NCI-H526 treated with DMSO at 0.1 percent for 48 hours (cell line): Measurements from ENCODE around the gene METTL8.
"Not testable (repeated sequence)": the region's sequence is repeated elsewhere in the genome, so short reads cannot be mapped to it uniquely, and the experiment has no call there.

Experiments used
- DNase-seq: peaks from one replicate; lab custom pipeline; 2025; lab: John Stamatoyannopoulos, UW

The METTL8 gene

GRCh38 chr2:171430516-171431410 lies 3.0 kb downstream of the METTL8 start:
- no peak for DNase-seq

GRCh38 chr2:171422710-171423495 lies 10.9 kb downstream of the METTL8 start:
- DNase-seq: not testable (repeated sequence)

GRCh38 chr2:171420728-171421563 lies 12.8 kb downstream of the METTL8 start:
- no peak for DNase-seq

GRCh38 chr2:171419333-171419732 lies 14.5 kb downstream of the METTL8 start:
- no peak for DNase-seq

- peak; percentile 94 for DNase-seq
Measured at GRCh38 chr2:171416009-171416926, 17.5 kb downstream of the METTL8 start.

GRCh38 chr2:171414645-171415044 lies 19.1 kb downstream of the METTL8 start:
- DNase-seq: not testable (repeated sequence)

GRCh38 chr2:171412571-171413175 lies 21.1 kb downstream of the METTL8 start:
- DNase-seq: no peak

GRCh38 chr2:171411791-171412483 lies 21.9 kb downstream of the METTL8 start:
- no peak for DNase-seq

GRCh38 chr2:171411214-171411613 lies 22.6 kb downstream of the METTL8 start:
- DNase-seq: no peak

- DNase-seq: no peak
Measured at GRCh38 chr2:171410624-171411023, 23.2 kb downstream of the METTL8 start.

- DNase-seq: no peak
Measured at GRCh38 chr2:171410101-171410500, 23.7 kb downstream of the METTL8 start.

GRCh38 chr2:171409436-171409971 lies 24.3 kb downstream of the METTL8 start:
- no peak for DNase-seq

- no peak for DNase-seq
Measured at GRCh38 chr2:171407676-171408044, 26.1 kb downstream of the METTL8 start.

GRCh38 chr2:171407030-171407675 lies 26.6 kb downstream of the METTL8 start:
- no peak for DNase-seq

GRCh38 chr2:171406044-171406443 lies 27.7 kb downstream of the METTL8 start:
- DNase-seq: no peak

- DNase-seq: no peak
Measured at GRCh38 chr2:171405546-171405945, 28.2 kb downstream of the METTL8 start.

GRCh38 chr2:171404719-171405118 lies 29.1 kb downstream of the METTL8 start:
- DNase-seq: peak; percentile 31

GRCh38 chr2:171404261-171404660 lies 29.5 kb downstream of the METTL8 start:
- DNase-seq: no peak

- DNase-seq: peak; percentile 66
Measured at GRCh38 chr2:171402906-171403580, 30.7 kb downstream of the METTL8 start.
